GM13977 (cell line): Measurements from ENCODE around the gene PCDHA3.
A peak's percentile ranks its signal among the peaks of the same experiment; 100 is the strongest.
"Not testable (repeated sequence)": the region's sequence is repeated elsewhere in the genome, so short reads cannot be mapped to it uniquely, and the experiment has no call there.

Source experiments
- DNase-seq: peaks from one replicate; pipeline ENCODE4 v3.0.0; 2012; ENCODE audit warnings: low spot score
- CTCF ChIP-seq: IDR thresholded peaks from 2 replicates; pipeline ENCODE4 v1.5.1; 2012; ENCODE audit warnings: mild to moderate bottlenecking, control low read depth; ENCODE audit not compliant: insufficient read depth; ENCODE audit errors: extremely low read depth, missing control alignments
- in situ Hi-C: fragments of 300-500 bp; cut with MboI; formaldehyde crosslinking; loops from one replicate; pipeline ENCODE4 v1.12.0; 2022; ENCODE audit warnings: low sequenced_read_pairs, low pct_unique_long_range_greater_than_20kb, mixed read lengths, inconsistent platforms; ENCODE audit not compliant: unreplicated experiment

PCDHA3 gene

GRCh38 chr5:140840978-140841962 is 40.4 kb downstream of the PCDHA3 start, which contains the start of gene PCDHA8:
Gene PCDHA8 (plus strand): TSS chr5:140841187. CDS start chr5:140841322, 135 bp downstream.
- no peak for DNase-seq
- in situ Hi-C loops = no loop called here
- peak; percentile 7 for TF ChIP-seq CTCF

GRCh38 chr5:140842798-140843733 is 42.2 kb downstream of the PCDHA3 start:
- in situ Hi-C loops = no loop called here
- no peak for TF ChIP-seq CTCF
- DNase-seq = no peak

- in situ Hi-C loops, DNase-seq: not testable (repeated sequence)
Measured at GRCh38 chr5:140848139-140849102, 47.6 kb downstream of the PCDHA3 start, which contains the start of gene PCDHA9. Gene PCDHA9 (plus strand): TSS chr5:140848382. CDS start chr5:140848496, 114 bp downstream.

- DNase-seq, in situ Hi-C loops: not testable (repeated sequence)
Measured at GRCh38 chr5:140849831-140850634, 49.2 kb downstream of the PCDHA3 start.
